LNCaP clone FGC (cell line): ENCODE data around the gene DMRTA2.
"Not testable (repeated sequence)": the region's sequence is repeated elsewhere in the genome, so short reads cannot be mapped to it uniquely, and the experiment has no call there.

ENCODE experiments used
- DNase-seq: peaks from one replicate; pipeline ENCODE4 v3.0.0-alpha.2; 2011; ENCODE audit warnings: low read depth
- H3K4me3 ChIP-seq: 2 replicates; pipeline ENCODE4 v1.5.1; 2011; ENCODE audit warnings: mild to moderate bottlenecking, low read depth, low read length, control low read depth
- CTCF ChIP-seq: IDR thresholded peaks from 2 replicates; pipeline ENCODE4 v1.5.1; 2012; ENCODE audit warnings: mild to moderate bottlenecking; ENCODE audit not compliant: control insufficient read depth, insufficient read depth; ENCODE audit errors: extremely low read depth

Gene DMRTA2

DNA sequence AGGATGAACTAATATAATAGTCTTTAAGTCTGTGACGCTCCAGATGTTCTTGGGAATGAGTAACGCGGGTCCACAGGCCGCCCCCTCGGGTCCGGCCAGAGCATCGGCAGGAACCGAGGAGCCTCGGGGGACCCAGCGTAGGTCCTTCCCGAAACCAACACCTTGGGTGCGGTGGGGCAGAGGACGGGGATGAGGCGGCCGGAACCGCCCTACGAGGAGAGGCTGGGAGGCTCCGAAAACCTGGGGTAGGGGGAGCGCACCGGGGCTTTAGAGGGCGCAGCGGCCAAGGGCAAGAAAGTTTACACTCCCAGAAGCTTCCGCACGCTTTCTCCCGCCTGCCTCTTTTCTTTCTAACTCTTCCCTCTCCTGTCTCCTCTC, 7.1 kb downstream of the DMRTA2 start:
- no peak overlapping the region for H3K4me3 ChIP-seq
- DNase-seq = no peak
- no peak for TF ChIP-seq CTCF

GRCh38 chr1:50415235-50416149, 7.8 kb downstream of the DMRTA2 start:
- H3K4me3 ChIP-seq = no peak overlapping the region
- no peak for TF ChIP-seq CTCF
- no peak for DNase-seq

GRCh38 chr1:50414853-50415234, 8.4 kb downstream of the DMRTA2 start:
- DNase-seq = no peak
- H3K4me3 ChIP-seq = no peak overlapping the region
- no peak for TF ChIP-seq CTCF

DNA sequence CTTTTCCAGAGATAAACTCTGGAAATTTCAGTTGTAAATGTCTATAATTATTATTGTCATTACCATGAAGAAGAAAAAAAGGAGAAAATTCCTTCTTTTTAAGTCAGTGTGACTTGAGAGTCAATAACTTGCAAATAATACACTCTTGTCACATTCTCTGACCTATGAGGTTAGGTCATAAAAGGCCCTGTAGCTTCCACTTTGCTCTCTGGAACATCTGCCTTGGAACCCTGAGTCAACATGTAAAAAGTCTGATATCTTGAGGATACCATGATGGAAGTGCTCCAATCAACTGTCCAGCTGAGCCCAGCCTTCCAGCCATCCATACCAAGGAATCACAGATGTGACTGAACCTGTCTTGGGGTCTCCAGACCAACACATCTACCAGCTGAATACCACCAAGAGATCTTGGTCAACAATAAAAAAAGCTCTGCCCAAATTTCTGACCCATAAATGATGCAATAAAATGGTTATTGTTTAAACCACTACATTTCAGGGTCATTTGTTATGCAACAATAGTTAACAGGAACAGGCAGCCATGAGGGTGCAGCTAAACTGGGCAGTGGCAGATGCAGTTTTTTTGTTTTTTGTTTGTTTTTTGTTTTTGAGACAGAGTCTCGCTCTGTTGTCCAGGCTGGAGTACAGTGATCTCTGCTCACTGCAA, 10.3 kb downstream of the DMRTA2 start:
- TF ChIP-seq CTCF = no peak
- DNase-seq = no peak

DNA sequence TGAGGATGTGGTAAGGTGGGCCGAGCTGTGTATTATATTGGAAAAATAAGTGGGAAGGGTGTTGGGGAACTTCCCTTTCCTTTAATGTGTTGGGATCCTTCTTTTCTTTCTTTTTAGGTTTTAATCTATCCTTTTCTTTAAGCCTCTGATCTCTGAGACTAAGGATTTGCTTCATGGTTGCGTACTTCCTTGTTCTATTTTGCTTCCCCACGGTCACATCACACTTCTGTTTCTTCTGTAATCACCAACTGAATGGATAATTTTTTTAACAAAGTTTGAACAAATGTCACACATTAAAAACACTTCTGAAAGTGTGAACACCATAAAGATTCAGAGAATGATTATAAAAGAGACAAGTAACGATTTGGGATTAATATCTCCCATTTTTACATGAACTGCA, 17.4 kb downstream of the DMRTA2 start:
- DNase-seq = no peak
- H3K4me3 ChIP-seq = no peak overlapping the region
- TF ChIP-seq CTCF = no peak

More for the DNA sequence above, 10.3 kb downstream of the DMRTA2 start:
- no peak overlapping the region for H3K4me3 ChIP-seq

DNA sequence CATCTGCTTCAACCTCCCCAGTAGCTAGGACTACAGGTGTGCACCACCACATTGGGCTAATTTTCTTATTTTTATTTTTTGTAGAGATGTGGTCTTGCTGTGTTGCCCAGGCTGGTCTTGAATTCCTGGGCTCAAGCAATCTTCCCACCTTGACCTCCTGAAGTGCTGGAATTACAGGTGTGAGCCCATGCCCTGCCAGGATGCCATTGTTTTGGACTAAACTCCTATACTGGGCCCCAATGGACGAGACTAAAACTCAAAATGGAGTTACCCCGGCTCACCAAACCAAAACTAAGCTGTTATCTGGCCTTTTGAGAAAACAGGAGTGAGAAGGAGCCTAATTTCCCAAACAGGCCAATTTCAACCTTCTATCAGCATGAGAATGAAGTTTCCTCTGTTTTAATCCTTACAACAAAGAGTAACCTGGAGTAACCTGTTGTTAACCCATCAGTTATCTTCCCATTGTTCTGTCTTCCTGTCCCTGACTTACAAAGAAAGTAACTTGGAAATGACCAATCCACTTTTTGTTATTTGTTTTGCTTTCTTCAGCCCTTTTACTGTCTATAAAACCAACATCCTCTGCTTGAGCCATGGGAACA, 29.6 kb downstream of the DMRTA2 start:
- DNase-seq = no peak
- H3K4me3 ChIP-seq = no peak overlapping the region
- no peak for TF ChIP-seq CTCF

- not testable (repeated sequence) for DNase-seq, H3K4me3 ChIP-seq
Measured at GRCh38 chr1:50381551-50381950, 41.7 kb downstream of the DMRTA2 start.
